HG03575 (cell line): ENCODE data around the gene RCHY1.
"Not testable (repeated sequence)": the region's sequence is repeated elsewhere in the genome, so short reads cannot be mapped to it uniquely, and the experiment has no call there.

ENCODE experiments used
- ATAC-seq: cut with Tn5 transposase; IDR thresholded peaks from one replicate; pipeline ENCODE4 v1.9.1; 2021; ENCODE audit not compliant: unreplicated experiment, insufficient number of reproducible peaks, low FRiP score; ENCODE audit errors: extremely low read depth

RCHY1 gene

DNA sequence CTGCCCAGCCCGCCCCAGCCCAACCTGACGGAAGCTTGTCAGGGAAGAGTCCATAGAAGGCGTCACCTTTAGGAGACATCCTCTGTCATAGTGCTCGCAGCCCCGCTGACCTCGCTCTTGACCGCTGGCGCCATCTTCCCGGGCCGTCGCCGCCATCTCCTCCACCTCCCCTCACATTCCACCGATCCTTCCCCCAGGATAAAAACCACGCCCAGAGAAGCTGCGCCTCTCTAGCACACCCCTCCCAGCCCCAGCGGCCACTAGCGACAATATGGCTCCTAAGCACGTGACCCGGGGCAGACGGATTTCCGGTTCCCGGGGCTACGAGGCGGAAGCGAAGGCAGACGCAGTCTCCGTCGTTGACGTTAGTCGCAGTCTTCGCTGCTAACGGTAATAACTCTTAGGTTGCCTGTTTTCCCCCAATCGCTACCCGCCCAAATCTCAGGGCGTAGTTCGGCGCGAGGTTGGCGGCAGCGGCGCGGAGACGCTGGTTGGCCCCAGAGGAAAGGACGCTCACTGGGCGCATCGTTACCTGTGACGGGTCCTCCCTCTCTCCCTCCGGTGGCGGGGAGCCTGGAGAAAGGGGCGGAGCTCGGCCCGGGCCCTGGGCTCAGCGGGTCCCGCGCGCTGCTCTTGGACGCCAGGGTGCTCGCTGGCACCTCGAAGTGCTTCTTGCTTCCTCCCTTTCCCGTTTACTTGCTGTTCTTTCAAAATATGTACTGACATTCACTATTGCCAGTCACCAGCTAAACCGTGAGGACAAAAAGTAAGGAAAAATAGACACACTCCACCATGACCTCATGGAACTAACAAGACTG, at the start of gene RCHY1, which contains the start of gene THAP6:
RCHY1 (minus strand) TSS at position 273 of the 818 bp plus-strand sequence; CDS start at position 156, 117 bp downstream.
THAP6 (plus strand) TSS at position 343 of the 818 bp plus-strand sequence. CDS start 980 bp downstream, outside the sequence.
- ATAC-seq, result peak; percentile 87

DNA sequence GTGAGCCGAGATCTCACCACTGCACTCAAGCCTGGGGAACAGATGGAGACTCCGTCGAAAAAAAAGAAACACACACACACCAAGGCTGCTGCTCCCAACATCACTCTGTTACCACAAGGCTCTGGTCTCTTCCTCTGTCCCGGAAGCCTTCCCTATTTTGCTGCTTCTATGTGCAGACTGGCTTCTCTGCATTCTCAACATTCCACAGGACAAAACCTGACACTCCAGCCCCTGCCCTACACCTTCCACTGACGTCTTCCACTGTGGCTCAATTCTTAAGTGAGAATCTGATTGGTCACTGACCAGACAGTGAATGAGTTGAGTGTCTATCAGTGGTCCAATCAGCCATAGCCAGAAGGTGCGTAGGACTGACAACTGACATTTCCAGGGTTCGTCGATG, 47.6 kb upstream of the RCHY1 start:
- ATAC-seq, result no peak

DNA sequence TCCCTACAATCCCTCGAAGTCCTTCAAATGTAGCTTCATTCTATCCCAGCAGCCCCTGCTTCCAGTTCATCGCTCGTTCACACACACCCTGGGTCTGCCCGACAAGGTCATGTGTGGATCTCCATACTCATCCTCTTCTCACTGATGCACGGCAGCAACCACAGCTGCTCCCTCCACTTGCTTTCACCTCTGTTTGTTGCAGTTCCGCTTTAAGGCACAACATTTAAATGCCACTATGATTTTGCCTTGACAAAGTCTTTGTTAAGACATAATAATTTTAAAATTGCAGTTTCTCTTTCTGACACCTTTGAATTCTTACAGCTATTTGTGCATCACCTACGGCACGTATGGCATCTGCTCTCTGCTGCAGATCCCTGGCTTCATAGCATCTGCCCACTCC, 43.5 kb upstream of the RCHY1 start:
- no peak for ATAC-seq

GRCh38 chr4:75555294-75556164, 41.3 kb upstream of the RCHY1 start, which contains the start of gene ODAPH:
Gene ODAPH (plus strand): TSS chr4:75556066. CDS start chr4:75556083, 17 bp downstream.
- peak; percentile 80 for ATAC-seq

DNA sequence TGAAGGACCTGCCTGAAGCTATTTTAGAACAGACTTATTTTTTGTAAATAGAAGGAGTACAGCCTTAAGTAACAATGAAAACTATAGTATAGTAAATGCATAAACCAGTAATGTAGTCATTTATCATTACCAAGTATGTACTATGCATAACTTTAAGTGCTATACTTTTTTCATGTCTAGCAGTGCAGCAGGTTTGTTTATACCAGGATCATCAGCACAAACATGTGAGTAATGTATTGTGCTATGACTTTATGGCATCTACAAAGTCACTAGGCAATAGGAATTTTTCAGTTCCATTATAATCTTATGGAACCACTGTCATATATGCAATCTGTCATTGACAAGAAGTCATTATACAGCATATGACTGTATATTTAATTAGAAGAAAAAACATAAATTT, 38.2 kb upstream of the RCHY1 start:
- ATAC-seq, result no peak

DNA sequence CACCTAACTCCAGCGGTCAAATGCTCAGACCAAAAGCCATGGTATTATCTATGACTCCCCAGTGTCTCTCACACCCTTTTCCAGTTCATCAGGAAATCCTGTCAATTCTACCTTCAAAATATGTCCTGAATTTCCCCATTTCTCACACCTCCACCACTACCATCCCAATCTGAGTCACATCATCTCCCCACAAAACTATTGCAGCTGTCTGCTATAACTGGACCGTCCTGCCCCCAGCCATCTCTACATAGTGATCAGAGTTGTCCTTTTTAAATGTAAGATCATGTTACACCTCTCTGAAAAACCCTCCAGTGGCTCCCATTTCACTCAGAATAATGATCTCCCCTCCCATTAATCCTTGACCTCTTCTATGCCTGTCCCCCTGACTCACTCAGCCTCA, 34.8 kb upstream of the RCHY1 start:
- no peak for ATAC-seq

DNA sequence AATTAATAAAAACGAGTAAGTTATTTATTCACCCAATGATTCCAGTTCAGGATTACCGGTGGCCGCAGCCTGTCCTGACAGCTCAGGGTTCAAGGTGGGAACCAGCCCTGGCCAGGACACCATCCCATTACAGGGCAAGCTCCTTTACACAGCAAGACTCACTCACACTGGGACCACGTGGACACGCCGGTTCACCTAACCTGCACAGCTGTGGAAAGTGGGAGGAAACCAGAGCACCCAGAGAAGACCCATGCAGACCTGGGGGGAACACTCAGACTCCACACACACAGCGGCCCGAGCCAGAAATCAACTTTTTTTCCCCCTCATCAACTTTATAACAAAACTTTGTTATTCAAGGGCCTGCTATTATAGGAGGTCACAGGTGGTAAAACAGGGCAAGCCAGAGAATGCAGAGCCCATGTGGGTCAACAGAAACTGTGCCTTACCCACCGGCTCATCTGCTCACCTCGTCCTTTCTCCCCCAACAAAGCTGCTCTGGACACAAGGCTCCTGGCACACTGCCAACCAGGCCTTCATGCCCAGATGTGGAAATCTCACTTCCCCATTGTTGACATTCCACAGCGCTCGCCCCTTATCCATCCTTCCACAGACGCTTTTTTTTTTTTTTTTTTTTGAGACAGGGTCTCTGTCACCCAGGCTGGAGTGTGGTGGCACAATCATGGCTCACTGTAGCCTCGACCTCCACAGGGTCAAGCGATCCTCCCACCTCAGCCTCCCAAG, 33.6 kb upstream of the RCHY1 start:
- ATAC-seq, result no peak

DNA sequence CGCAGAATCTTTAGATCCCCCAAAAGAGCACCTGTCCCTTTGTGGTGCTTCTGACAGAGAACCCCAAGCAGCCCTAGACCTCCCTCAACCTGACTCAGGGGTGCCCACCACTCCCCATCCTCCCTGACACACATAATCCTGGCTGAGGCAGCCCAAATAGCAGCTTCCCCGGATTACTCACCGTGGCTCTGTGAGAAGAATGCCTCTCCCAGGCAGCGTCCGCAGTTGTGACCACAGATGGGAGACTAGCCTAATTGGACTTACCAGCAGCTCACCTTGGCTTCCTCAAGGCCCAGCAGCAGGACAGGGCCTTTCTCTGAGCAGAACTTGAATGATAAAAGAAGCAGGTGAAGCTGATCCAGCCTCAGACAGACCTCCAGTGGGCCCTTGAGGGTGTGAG, 31.3 kb upstream of the RCHY1 start:
- ATAC-seq, result no peak

DNA sequence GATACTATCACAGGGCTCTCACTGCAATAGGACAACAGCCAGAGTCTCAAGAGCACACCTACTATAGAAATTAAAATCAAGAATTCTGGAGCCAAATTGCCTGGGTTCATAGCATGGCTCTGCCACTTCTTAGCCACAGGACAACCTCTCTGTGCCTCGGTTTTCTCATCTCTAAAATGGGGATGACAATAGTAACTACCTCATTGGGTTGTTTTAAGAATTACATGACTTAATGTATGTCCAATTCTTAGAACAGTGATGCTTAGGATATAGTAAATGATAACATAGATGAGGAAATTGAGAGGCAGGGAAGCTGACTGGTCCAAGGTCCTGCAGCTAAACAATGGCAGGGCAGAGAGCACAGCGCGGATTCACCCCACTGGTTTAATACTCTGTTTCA, 30.7 kb upstream of the RCHY1 start:
- ATAC-seq, result no peak

DNA sequence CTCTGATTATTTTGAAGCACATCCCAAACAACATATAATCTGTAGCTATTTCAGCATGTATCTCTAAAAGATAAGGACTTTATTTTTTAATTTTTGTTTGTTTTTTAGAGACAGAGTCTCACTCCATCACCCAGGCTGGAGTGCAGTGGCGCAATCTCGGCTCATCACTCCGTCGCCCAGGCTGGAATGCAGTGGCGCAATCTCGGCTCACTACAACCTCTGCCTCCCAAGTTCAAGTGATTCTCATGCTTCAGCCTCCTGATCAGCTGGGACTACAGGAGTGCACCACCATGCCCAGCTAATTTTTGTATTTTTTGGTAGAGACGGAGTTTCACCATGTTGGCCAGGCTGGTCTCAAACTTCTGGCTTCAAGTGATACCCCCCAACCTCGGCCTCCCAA, 30.0 kb upstream of the RCHY1 start:
- ATAC-seq, result not testable (repeated sequence)

GRCh38 chr4:75542824-75543223, 28.6 kb upstream of the RCHY1 start:
- ATAC-seq, result no peak

DNA sequence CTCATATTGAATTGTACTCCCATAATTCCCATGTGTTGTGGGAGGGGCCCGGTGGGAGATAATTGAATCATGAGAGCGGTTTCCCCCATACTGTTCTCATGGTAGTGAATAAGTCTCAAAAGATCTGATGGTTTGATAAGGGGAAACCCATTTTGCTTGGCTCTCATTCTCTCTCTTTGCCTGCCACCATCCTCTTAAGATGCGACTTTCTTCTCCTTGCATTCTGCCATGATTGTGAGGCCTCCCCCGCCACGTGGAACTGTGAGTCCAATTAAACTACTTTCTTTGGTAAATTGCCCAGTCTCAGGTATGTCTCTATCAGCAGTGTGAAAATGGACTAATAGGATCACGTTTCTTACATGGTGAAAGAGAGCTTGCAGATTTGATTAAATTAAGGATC, 23.1 kb upstream of the RCHY1 start:
- ATAC-seq, result not testable (repeated sequence)

DNA sequence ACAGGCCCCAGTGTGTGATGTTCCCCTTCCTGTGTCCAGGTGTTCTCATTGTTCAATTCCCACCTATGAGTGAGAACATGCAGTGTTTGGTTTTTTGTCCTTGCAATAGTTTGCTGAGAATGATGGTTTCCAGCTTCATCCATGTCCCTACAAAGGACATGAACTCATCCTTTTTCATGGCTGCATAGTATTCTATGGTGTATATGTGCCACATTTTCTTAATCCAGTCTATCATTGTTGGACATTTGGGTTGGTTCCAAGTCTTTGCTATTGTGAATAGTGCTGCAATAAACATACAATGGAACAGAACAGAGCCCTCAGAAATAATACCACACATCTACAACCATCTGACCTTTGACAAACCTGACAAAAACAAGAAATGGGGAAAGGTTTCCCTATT, 19.7 kb upstream of the RCHY1 start:
- not testable (repeated sequence) for ATAC-seq

DNA sequence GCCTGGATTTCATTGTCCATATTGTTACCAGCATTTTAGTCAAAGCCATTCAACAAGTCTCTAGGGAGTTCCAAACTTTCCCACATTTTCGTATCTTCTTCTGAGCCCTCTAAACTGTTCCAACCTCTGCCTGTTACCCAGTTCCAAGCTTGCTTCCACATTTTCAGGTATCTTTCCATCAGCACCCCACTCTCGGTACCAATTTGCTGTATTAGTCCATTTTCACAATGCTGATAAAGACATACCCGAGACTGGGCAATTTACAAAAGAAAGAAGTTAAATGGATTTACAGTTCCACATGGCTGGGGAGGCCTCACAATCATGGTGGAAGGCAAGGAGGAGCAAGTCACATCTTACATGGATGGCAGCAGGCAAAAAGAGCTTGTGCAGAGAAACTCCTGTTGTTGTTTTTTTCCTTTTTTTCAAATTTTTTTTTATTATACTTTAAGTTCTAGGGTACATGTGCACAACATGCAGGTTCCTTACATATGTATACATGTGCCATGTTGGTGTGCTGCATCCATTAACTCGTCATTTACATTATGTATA, 19.2 kb upstream of the RCHY1 start:
- not testable (repeated sequence) for ATAC-seq

DNA sequence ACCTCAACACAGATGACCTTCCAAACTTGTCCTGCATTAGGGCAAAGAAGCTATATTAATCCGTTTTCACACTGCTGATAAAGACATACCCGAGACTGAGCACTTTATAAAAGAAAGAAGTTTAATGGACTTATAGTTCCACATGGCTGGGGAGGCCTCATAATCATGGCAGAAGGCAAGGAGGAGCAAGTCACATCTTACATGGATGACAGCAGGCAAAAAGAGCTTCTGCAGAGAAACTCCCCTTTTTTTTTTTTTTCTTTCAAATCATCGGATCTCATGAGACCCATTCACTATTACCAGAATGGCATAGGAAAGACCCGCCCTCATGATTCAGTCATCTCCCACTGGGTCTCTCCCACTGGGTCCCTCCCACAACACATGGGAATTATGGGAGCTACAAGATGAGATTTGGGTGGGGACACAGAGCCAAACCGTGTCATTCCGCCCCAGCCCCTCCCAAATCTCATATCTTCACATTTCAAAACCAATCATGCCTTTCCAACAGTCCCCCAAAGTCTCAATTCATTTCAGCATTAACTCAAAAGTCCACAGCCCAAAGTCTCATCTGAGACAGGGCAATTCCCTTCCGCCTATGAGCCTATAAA, 17.4 kb upstream of the RCHY1 start:
- ATAC-seq, result not testable (repeated sequence)

DNA sequence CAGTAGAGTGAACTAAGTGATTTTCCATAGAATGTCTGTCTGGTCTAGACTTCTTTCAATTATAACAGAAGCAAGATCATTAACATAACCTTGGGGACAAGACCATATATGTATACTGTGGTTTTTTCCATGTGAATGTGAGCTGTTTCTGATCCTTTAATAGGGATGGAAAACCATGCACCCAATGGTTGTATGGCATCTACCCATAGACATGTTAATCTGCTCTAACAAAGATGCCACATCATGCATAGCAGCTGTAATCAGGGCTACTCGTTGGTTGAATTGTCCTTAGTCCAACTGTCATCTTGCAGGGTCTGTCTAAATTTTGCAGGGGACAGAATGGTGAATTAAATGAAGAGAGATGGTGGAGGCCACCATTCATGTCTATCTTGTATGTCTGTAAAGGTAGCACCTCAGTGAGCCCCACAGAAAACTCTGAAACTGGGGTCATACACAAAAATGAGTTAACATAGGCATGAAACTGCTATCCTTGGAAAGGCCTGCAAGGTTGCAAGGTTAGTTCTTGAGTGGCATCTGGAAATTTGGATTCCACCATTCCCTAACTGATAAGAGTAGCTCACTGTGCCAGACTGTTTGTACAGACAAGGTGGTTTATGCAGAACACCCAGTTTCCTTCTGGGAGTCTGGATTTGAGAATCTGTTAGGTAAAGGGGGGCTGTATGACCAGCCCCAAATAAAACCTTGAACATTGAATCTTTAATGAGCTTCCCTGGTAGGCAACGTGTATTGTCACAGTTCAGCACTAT, 16.5 kb upstream of the RCHY1 start:
- ATAC-seq, result no peak

GRCh38 chr4:75527482-75527881, 13.3 kb upstream of the RCHY1 start:
- no peak for ATAC-seq

GRCh38 chr4:75525910-75526309, 11.7 kb upstream of the RCHY1 start:
- no peak for ATAC-seq
